HG02885 (cell line): Measurements from ENCODE around the gene ARHGAP32.
"Not testable (repeated sequence)": the region's sequence is repeated elsewhere in the genome, so short reads cannot be mapped to it uniquely, and the experiment has no call there.

Experiments
- ATAC-seq: cut with Tn5 transposase; IDR thresholded peaks from one replicate; pipeline ENCODE4 v1.9.1; 2021; ENCODE audit warnings: mild to moderate bottlenecking; ENCODE audit not compliant: unreplicated experiment, poor library complexity

The ARHGAP32 gene

DNA sequence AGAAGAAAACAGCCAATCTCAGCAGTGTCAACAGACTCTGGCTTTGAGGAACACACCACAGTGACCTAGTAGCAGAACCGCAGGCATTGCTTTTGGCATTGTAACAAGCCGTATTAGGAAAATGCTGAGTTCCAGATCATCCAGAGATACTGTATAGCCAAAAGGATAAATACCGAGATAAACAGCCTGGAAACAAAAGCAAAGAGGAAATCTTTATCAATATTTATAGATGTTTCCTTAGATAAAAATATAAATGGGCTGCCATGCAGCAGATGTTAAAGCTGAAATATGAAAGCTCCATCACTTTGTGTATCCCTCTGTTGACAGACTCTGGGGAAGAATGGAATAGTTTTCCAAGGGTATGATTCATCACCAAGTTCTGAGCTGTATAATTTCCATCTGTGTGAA is 150.5 kb downstream of the ARHGAP32 start:
- ATAC-seq, result no peak

DNA sequence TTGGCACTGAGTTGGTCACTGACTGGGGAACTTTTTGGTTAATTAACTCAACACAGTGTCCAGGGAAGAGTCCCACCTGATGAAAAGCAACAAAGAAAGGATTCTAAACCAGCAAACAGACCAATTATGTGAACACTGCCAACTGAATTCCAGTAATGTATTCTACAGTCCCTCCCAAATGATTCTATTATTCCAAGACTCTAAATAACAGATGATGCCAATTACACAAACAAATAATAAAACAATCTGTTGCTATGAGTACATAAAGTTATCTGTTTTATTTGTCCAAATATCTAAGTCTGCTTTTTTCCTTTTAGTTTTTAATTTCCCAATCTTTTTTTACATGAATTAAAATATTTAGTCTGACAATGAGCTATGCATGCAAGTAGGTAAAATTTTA is 151.2 kb downstream of the ARHGAP32 start:
- ATAC-seq, result no peak

DNA sequence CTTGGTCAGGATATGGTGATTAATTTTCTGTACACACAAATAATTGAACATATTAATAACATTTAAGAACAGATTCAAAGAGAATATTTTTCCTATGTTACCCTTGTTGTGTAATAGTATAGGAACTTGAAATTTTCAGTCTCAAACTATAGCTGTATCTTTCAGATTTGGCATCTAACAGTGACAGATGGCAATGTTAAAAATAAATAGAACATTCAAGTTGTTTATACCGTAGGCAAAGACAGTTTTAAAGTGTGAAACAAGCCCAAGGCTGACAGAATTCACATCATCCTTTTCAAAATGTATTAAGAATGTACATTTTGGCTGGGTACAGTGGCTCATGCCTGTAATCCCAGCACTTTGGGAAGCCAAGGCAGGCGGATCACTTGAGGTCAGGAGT is 156.9 kb downstream of the ARHGAP32 start:
- no peak for ATAC-seq

DNA sequence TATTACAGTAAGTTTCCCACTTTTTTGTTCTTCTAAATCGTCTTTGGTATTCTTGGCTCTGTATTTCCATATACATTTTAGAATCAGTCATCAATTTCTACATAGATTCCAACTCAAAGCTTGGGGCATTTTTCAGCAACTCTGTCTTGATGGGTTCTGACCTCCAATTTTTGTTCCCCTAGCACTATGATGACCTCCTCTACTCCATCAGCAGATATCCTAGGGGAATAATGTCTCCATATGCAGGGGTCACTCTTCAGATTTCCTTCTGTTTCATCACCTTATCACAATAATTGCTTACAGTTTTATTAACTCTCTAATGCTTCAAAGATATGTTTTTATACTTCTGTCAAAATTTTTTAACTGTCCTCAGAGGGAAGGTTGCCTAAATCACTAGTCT is 158.1 kb downstream of the ARHGAP32 start:
- ATAC-seq, result no peak

DNA sequence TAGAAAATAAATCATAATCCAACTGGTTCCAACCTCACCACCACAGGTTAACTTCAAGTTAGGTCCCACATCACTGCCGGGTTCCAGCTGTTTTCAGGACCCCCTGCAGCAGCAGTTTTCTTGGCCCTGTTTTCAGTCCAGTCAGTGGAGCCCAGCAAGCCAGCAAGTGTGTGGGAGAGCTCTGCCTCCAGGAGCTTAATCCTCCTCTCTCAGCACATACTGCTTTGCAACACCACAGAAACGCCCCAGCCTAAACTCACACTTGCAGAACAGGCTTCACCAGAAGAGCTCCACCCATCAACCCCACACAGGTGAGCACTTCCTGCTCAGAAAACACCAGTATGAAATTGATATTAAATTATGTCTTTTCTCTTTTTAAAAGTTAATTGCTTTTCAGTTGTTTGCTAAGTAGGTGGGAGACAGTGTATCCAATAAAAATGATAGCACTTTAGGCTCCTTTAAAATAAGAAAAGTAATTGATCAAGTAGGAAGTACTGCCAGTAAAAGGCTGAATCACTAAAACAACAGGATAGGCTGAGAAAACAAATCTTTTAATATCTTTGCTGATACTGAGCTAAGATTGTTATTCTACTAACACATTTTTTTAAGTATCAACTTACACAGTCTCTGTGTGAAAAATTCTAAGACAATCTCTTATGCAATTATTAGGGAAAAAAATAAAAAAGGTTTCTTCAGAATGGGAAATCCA is 168.0 kb downstream of the ARHGAP32 start:
- no peak for ATAC-seq

DNA sequence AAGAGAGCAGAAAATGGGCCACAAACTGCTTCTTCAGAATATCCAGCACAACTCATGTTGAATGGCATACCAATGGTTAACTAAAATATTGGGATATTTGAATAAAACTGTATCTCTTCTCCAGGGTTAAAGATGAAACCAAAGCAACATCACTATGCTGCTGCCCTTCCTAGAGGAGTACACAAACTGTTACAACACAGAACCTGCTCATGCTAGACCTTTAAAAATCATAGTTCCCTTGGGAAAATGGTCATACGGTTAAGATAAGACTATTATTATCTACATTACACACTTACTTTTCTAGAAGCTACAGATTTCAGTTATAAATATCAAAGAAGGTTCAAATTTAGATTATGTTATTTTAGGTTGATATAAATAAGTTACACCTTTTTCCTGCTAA is 170.8 kb downstream of the ARHGAP32 start:
- ATAC-seq, result no peak

DNA sequence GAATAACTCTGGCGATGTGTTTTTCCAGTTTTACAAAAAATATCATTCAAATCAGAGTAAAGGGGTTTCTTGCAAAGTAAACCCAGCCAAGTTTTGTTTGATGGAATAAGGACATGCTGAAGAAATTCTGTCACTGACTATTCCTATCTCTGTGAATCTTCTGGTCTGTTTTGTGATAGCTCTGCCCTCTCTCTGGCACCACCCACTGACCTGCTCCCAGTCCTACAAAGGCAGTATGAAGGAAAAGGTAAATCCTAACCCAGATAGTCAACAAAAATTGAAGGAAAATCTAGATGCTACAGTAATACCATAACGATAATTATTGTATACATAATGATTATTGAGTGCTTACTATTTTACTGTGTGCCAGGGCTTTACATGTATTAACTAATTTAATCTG is 173.1 kb downstream of the ARHGAP32 start:
- no peak for ATAC-seq

DNA sequence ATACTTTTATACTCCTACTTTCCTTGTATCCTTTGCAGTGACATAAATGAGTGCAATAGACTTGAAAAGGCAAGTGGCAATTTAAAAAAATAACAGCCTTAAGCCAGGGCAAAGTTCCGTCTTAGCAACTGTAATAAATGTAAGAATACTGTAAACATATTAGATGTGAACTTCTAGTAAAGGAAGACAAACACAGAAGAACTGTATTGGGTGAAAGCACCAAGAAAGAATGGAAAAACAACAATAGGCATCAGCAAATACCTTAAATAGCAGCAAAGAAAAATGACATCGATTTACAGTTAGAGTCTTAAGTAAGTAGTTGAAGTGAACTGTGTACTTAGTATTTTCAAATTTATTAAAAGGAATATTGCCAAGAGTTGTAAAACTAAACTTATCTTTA is 174.0 kb downstream of the ARHGAP32 start:
- no peak for ATAC-seq

DNA sequence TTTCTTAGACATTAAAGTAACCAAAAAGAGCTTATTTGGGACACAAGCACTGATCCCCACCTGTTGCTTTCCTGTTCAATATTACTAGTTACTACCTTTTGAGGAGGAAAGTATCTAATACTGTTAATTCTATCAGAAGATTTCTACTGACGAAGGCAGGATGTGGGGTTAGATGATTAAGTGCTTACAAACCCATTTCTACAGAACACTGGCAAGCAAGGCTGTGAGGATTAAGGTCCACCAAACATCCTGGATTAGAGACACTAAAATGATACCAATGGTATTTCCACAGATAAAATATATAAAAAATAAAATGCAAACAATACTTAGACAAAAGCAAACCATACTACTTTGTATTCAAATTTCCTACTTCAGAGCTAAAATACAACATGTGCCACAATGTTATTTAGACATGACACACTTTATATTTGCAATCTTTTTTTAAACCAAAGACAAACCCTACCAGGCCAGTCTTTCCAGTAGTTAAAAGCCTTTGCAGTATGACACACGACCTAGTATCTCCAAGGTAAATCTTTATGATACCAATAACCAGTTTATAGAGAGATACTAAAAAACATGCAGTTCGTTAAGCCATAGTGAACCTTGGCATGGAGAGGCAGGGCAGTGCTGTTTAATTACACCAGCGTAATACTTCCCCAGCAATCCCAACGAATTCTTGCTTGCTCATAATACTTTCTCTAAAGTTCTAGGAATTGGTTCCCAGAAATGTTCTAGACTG is 178.2 kb downstream of the ARHGAP32 start:
- ATAC-seq, result no peak

DNA sequence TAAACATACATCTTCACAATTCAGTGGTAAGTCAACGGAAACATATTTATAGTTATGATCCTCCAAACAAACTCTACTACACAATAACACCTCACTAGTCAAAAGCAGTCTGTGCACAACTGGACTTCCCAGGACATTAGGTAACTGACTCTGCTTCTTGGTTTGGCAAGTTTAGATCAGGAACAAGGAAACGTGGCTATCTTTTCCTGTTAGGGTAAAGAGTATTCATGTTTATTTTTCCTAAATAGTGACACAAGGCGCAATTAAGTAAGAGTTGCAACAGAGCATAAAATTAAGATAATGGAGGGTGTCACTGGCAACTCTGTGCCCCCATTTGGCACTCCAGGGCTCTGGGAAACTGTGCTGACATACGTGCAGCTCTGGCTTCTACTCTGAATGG is 179.2 kb downstream of the ARHGAP32 start:
- no peak for ATAC-seq

DNA sequence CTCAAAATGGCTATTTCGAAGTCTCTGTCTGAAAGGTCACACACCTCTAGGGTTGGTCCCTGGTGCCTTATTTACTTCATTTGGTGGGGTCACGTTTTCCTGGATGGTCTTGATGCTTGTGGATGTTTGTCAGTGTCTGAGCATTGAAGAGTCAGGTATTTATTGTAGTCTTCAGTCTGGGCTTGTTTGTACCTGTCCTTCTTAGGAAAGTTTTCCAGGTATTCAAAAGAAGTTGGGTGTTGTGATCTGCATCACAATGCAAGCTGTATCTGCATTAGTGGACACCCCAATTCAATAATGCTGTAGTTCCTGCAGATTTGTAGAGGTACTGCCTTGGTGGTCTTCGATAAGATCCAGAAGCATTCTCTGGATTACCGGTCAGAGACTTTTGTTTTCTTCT is 186.0 kb downstream of the ARHGAP32 start:
- ATAC-seq, result no peak

DNA sequence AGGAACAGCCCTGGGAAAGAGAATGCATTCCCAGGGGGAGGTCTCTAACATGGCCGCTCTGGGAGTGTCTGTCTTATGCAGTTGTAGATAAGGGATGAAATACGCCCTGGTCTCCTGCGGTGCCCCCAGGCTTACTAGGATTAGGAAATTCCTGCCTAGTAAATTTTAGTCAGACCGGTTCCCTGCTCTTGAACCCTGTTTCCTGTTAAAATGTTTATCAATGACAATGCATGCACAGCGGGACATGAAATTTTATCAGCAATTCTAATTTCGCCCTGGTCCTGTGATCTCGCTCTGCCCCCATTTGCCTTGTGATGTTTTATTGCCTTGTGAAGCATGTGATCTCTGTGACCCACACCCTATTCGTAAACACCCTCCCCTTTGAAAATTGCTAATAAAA is 193.0 kb downstream of the ARHGAP32 start:
- not testable (repeated sequence) for ATAC-seq

DNA sequence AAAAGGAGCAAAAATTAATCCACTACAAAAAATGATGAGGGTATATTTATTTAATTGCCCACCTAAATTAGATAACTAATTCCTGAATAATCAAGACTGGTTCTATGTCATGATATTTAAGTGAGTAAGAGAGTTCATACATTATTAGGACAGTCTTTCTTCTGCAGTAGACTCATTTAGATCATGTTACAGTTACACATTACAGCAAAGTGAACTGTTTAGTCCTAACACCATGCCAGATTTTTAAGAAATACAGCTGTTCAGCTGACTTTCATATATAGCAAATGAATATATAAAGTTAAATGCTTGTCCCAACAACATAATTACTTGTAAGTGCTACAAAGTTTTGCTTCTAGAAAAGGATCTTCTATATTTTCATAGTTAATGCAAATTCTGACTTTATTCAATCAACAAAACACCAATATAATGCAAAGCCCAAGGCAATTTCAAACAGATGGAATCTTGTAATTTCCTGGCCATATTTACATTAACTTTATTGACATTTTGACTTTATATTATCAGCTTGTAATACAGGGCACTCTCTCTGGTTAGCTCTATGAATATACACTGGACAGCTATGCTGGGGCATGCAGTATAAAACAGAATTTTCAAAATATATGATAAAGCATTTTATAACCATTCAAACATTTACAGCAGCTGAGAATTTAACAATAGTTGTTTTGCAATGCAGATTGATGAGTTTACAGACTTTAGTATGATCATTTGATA is 203.7 kb downstream of the ARHGAP32 start:
- ATAC-seq, result no peak

DNA sequence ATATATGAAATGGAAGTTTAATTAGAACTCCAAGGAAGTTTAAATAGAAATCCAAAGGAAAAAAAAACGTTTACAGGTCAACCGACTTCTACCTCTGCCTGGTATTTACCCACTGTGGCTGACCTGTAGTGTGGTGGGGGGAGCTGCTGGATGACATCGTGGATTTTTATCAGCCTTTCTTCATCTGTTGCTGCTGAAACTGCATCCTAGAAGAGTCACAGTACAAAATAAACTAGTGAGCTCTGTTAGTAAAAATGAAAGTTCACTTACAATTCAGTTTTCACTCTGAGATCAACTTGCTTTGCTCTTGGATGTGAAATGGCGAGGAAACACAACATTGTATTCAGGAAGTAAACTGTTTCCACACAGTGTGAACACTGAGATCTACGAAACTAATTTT is 206.2 kb downstream of the ARHGAP32 start:
- no peak for ATAC-seq

DNA sequence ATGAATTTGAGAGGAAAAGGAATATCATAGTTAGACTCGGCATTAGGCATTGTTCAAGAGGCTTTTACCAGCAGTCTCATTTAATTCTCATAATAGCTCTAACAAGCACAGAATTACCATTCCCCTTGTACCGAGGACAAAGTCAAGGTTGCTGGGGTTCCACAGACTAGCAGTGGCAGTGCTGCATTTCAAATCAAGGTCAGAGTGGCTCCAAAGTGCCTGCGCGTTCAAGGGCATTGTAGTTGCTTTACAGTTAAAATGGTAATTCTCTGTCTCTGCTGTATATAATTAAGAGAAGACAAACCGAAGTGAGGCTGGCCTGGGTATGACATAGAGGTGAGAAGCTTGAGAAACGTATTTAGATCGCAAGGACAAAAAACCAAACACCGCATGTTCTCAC is 209.1 kb downstream of the ARHGAP32 start:
- no peak for ATAC-seq

DNA sequence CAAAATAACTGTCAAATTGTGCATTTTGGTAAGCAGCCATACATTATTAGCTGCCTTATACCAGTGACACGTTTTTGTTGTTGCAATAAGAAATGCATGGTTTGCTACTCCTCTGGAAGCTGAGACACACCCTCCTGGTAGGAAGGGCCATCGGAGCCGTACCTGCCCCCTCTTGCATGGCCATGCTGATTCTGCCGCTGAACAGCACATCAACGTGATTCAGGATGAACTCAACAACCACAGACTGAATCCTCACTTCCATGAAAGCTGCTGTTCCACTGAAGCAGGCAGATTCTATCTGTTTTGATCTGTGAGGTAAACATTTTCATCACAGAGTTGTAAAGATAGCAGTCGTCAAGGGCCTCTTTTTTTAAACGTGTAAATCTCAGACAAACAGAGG is 210.9 kb downstream of the ARHGAP32 start:
- no peak for ATAC-seq

DNA sequence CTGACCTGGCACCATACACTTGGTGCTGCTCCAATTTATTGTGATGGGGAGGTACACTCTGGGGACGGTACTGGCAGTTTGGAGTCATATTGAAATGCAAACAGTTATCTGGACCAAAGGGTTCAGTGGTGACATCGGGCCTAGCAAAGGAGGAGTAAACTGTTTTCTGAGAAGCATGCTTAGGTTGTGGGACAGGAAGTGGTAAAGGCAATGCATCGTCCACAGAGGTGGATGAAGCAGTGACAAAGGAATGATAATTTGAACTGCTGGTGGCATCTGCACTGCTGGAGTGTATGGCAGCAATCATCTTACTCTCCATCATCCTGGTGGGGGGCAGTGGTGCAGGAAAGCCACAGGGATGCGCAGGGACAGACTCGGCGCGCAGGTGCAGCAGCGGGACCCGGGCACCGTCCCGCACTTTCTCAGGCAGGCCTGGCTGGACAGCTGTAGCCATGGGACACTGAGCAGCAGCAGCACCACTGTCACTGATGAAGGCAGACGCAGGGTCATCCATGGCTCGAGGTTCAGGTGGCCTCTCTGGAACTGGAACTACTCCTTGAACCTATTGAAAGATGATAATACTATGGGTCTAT is 221.4 kb downstream of the ARHGAP32 start:
- no peak for ATAC-seq

DNA sequence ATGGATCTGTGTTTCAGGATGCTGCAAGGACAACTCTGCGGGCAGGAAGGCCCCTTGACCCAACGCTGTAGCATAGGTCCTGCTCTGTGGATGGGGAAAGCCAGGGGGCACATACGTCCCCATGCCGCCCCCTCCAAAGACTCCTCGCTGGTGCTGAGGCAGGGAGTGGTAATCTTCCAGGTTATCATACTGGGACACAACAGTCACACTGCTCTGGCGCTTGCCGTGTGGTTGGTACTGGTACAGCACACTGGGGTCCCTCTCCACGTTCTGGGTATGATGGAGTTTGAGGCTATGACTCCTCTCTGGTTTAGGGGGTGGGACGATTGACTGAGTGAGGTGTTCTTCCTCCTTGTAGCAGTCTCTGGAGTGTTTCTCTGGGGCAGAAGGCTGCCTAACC is 223.2 kb downstream of the ARHGAP32 start:
- ATAC-seq, result no peak

DNA sequence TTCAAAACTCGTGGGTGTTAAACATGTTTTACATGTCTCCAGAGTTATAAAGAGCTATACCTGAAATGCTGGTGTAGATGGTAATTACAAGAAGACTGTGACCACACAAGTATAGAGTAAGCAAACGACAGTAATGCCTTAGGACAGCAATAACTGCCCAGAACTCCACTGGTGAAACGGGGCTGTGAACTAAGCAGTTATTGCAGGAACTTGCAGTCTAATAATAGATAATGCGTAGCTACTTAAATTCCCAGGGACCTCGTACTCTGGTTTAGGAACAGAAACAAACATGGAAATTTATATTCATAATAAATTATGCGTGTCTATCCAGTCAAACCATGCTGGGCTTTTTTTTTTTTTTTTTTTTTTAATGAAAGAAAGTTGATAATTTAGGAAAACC is 224.5 kb downstream of the ARHGAP32 start:
- no peak for ATAC-seq

DNA sequence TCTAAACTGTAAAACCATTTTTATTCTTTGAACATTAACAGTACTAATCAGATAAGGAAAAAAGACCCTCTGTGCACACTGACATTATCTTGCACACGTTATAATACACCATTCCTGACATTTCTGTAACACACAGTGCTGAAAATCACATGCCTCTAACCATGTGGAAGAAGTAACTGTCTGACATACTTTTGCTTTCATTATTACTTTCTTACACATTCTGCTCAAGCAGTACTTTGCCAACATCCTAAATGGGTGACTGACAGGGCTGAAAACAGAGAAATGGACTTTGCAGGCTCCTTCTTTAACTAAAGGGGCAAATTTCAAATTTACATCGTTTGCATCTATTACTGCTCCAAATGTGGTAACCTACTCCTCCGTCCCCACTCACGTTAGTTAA is 226.6 kb downstream of the ARHGAP32 start:
- peak; percentile 98 for ATAC-seq

DNA sequence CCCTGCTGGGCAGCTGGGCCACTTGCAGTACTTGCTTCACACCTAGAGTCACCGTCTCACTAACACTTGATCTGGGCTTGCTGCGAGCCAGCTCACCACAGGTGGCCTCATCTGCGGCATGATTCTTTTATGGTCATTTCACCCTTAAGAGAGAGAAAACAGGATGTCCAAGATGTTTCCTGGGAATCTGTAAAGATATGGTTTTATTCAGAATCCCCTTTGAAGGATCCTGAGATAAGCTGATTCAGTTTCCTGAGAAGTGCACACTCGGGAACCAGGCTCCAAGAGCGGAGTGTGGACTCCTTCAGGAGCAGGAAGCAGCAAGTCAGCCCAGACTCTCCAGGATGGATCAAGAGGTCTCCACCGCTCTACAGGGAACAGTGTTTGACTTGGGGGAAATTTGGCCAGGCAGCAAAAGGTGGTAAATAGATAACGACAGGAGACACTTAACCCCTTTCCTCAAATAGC is 227.6 kb downstream of the ARHGAP32 start:
- ATAC-seq, result no peak
